Uterus (tissue), 2 donors: ENCODE results near the gene L2HGDH.

Experiments
- CTCF ChIP-seq, 4 experiments: fragments of 200-600 bp in 2 of 4; fragments of 450-650 bp in 2 of 4; sonication (generic) in 2 of 4; IDR thresholded peaks; one replicate each; pipeline ENCODE4 v1.5.1; 2016 to 2019; ENCODE audit warnings: antibody characterized with exemption in 4 of 4, mild to moderate bottlenecking in 2 of 4, moderate library complexity in 1 of 4
- POLR2A ChIP-seq, 2 donors: fragments of 450-650 bp; IDR thresholded peaks; one replicate each; pipeline ENCODE4 v1.6.1; 2016; ENCODE audit warnings: antibody characterized with exemption in 2 of 2, mild to moderate bottlenecking in 1 of 2, moderate library complexity in 1 of 2

GRCh38 chr14:50360093-50360492 is 48.1 kb upstream of the L2HGDH start:
- no peak for TF ChIP-seq CTCF (IDR thresholded peaks at IDR 0.05)
- TF ChIP-seq POLR2A (IDR thresholded peaks at IDR 0.05): no peak
